Keratinocyte (primary cell): ENCODE data around the gene PIP4K2A. TPM values are rescaled to one million over a fixed set of nuclear protein-coding genes. Genes with fewer than 3 reads are reported as not detected.

Experiments used
- DNase-seq: peaks from one replicate; pipeline ENCODE4 v3.0.0-alpha.2; 2011; ENCODE audit warnings: low read depth, missing footprints, low spot score
- FAIRE-seq: peaks from 2 replicates; lab custom pipeline; 2011; peaks lifted over from hg19 to GRCh38; lab: Jason Lieb, UNC
- H2AFZ ChIP-seq: 2 replicates; pipeline ENCODE4 v1.6.0; 2012; ENCODE audit warnings: low read length, control low read depth, inconsistent platforms; ENCODE audit not compliant: control insufficient read depth
- H3K27ac ChIP-seq: 2 replicates; pipeline ENCODE4 v1.5.1; 2011; ENCODE audit warnings: low read length; ENCODE audit not compliant: control insufficient read depth, insufficient read depth
- H3K27me3 ChIP-seq: 3 replicates; pipeline ENCODE4 v1.6.0; 2011; ENCODE audit warnings: low read length; ENCODE audit not compliant: control insufficient read depth, insufficient read depth; ENCODE audit errors: extremely low read depth
- H3K36me3 ChIP-seq, 2 experiments: 2 replicates in 1 of 2; 3 replicates in 1 of 2; pipeline ENCODE4 v1.5.1; 2011; ENCODE audit warnings: low read length in 2 of 2, mild to moderate bottlenecking in 1 of 2; ENCODE audit not compliant: control insufficient read depth in 2 of 2, insufficient read depth in 2 of 2; ENCODE audit errors: extremely low read depth in 1 of 2
- H3K4me1 ChIP-seq: 3 replicates; pipeline ENCODE4 v1.5.1; 2011; ENCODE audit warnings: low read length; ENCODE audit not compliant: control insufficient read depth, insufficient read depth; ENCODE audit errors: extremely low read depth
- H3K4me2 ChIP-seq: 3 replicates; pipeline ENCODE4 v1.6.0; 2011; ENCODE audit warnings: low read depth, low read length; ENCODE audit not compliant: control insufficient read depth, insufficient read depth; ENCODE audit errors: extremely low read depth
- H3K4me3 ChIP-seq, 3 experiments: fragments of 200-600 bp in 1 of 3; sonication (generic) in 1 of 3; 2 replicates in 2 of 3; 3 replicates in 1 of 3; pipeline ENCODE4 v1.5.1; 2011 to 2016; ENCODE audit warnings: low read length in 3 of 3, mild to moderate bottlenecking in 3 of 3, control low read depth in 2 of 3, inconsistent platforms in 1 of 3, low read depth in 1 of 3, mixed read lengths in 1 of 3, mixed run types in 1 of 3, moderate library complexity in 1 of 3; ENCODE audit not compliant: control insufficient read depth in 2 of 3, insufficient read depth in 2 of 3; ENCODE audit errors: extremely low read depth in 1 of 3
- H3K79me2 ChIP-seq: 2 replicates; pipeline ENCODE4 v1.6.0; 2012; ENCODE audit warnings: low read length; ENCODE audit not compliant: control insufficient read depth, insufficient read depth
- H3K9ac ChIP-seq: 3 replicates; pipeline ENCODE4 v1.6.0; 2011; ENCODE audit warnings: low read length; ENCODE audit not compliant: control insufficient read depth, insufficient read depth; ENCODE audit errors: extremely low read depth
- H3K9me1 ChIP-seq: 3 replicates; pipeline ENCODE4 v1.6.0; 2011; ENCODE audit warnings: low read length; ENCODE audit not compliant: control insufficient read depth, insufficient read depth; ENCODE audit errors: extremely low read depth
- H3K9me3 ChIP-seq: 2 replicates; pipeline ENCODE4 v1.5.1; 2012; ENCODE audit warnings: low read depth, low read length; ENCODE audit not compliant: control insufficient read depth
- H4K20me1 ChIP-seq: 3 replicates; pipeline ENCODE4 v1.6.0; 2011; ENCODE audit warnings: low read length; ENCODE audit not compliant: control insufficient read depth, insufficient read depth; ENCODE audit errors: extremely low read depth
- CTCF ChIP-seq, 3 experiments: IDR thresholded peaks in 1 of 3; conservative IDR thresholded peaks in 1 of 3; optimal IDR thresholded peaks in 1 of 3; 2 replicates in 2 of 3; 3 replicates in 1 of 3; pipeline versions ENCODE3 to v1.5.1; 2011; ENCODE audit warnings: low read length in 3 of 3, mild to moderate bottlenecking in 3 of 3, moderate library complexity in 2 of 3, control low read depth in 1 of 3, inconsistent platforms in 1 of 3; ENCODE audit not compliant: insufficient read depth in 2 of 3; ENCODE audit errors: extremely low read depth in 1 of 3
- EZH2 ChIP-seq: IDR thresholded peaks from one replicate; pipeline ENCODE4 v1.6.1; 2012; ENCODE audit warnings: inconsistent platforms, mild to moderate bottlenecking, low read length, moderate library complexity
- dilution Hi-C: fragments of 300-500 bp; cut with MboI; formaldehyde crosslinking; loops from one replicate; pipeline ENCODE4 v1.7.0; 2020; ENCODE audit warnings: low sequenced_read_pairs; ENCODE audit not compliant: extremely low pct_ligation_motif_present
- polyA plus RNA-seq, 5 experiments: library from polyadenylated mRNA; depleted of rRNA in 3 of 5; stranded (reverse) in 3 of 5; stranded (forward) in 1 of 5; unstranded in 1 of 5; fragments of >200 nt; gene quantifications; 1 replicate in 1 of 5; 2 replicates in 3 of 5; 3 replicates in 1 of 5; pipeline versions ENCODE4 v1.2.1 to v1.2.3, GENCODE V29; 2011 to 2012; ENCODE audit warnings: missing spikeins in 2 of 5, low read depth in 1 of 5, low replicate concordance in 1 of 5

The PIP4K2A gene
- polyA plus RNA-seq, 1 donor (not counting 4 experiments of a cell fraction or from before 2014, with no cell fraction given): 15.5 TPM

GRCh38 chr10:22665329-22665728, 49.0 kb downstream of the PIP4K2A start:
- DNase-seq (no peak), FAIRE-seq (no peak)
- Histone ChIP-seq H3K9me1 (no peaks in the 10 kb centered on the region), H3K27me3 (no peaks in the 10 kb centered on the region), H3K9me3 (no peaks in the 10 kb centered on the region), H2AFZ (no peak overlapping the region), H3K9ac (no peak overlapping the region), H4K20me1 (no peaks in the 10 kb centered on the region), H3K27ac (no peak overlapping the region), H3K79me2 (peaks cover 28% of the 10 kb centered on the region), H3K4me3 (no peak overlapping the region), H3K4me2 (no peak overlapping the region), H3K4me1 (no peaks in the 10 kb centered on the region), H3K36me3 (no peaks in the 10 kb centered on the region)
- dilution Hi-C loops: no loop called here
- no peak for TF ChIP-seq EZH2
- TF ChIP-seq CTCF (optimal IDR thresholded peaks at IDR 0.05 in 1 of 3, IDR thresholded peaks at IDR 0.05 in 1 of 3, conservative IDR thresholded peaks at IDR 0.05 in 1 of 3; ENCODE audit: extremely low read depth in 1 of 3, insufficient read depth in 2 of 3, low read length in 3 of 3): no peak

GRCh38 chr10:22662733-22663330, 51.5 kb downstream of the PIP4K2A start:
- Histone ChIP-seq H3K36me3 (no peaks in the 10 kb centered on the region), H3K9me3 (no peaks in the 10 kb centered on the region), H2AFZ (no peak overlapping the region), H4K20me1 (no peaks in the 10 kb centered on the region), H3K4me3 (no peak overlapping the region), H3K27ac (no peak overlapping the region), H3K9ac (no peak overlapping the region), H3K4me1 (no peaks in the 10 kb centered on the region), H3K4me2 (no peak overlapping the region), H3K27me3 (no peaks in the 10 kb centered on the region), H3K9me1 (no peaks in the 10 kb centered on the region), H3K79me2 (peaks cover 12% of the 10 kb centered on the region)
- TF ChIP-seq EZH2 (no peak), CTCF (optimal IDR thresholded peaks at IDR 0.05 in 1 of 3, IDR thresholded peaks at IDR 0.05 in 1 of 3, conservative IDR thresholded peaks at IDR 0.05 in 1 of 3; ENCODE audit: extremely low read depth in 1 of 3, insufficient read depth in 2 of 3, low read length in 3 of 3) (no peak)
- dilution Hi-C loops: no loop called here
- FAIRE-seq (peak; percentile 67), DNase-seq (no peak)
